Measurements from ENCODE around the gene HADH.
"Not testable (repeated sequence)": the region's sequence is repeated elsewhere in the genome, so short reads cannot be mapped to it uniquely, and the experiment has no call there.

Gene HADH

GRCh38 chr4:107989537-107990386, at the start of gene HADH:
Gene HADH, plus strand, starts transcription at chr4:107989889. Its CDS starts 44 bp downstream, at chr4:107989933.
- peak; percentile 81 for DNase-seq (ENCODE audit: low read depth)

GRCh38 chr4:107945809-107946208, 43.9 kb upstream of the HADH start:
- DNase-seq (ENCODE audit: low read depth): no peak

- peak; percentile 7 for DNase-seq (ENCODE audit: low read depth)
These were observed 38.7 kb upstream of the HADH start for GRCh38 chr4:107950746-107951540.

- peak; percentile 90 for DNase-seq (ENCODE audit: low read depth)
These were observed 38.1 kb upstream of the HADH start for GRCh38 chr4:107951551-107951950.

GRCh38 chr4:107956011-107956410, 33.7 kb upstream of the HADH start:
- no peak for DNase-seq (ENCODE audit: low read depth)

- DNase-seq (ENCODE audit: low read depth): no peak
These were observed 22.8 kb upstream of the HADH start for GRCh38 chr4:107966903-107967302.

- not testable (repeated sequence) for DNase-seq (ENCODE audit: low read depth)
These were observed 22.2 kb upstream of the HADH start for GRCh38 chr4:107967519-107967918.

- DNase-seq (ENCODE audit: low read depth): not testable (repeated sequence)
These were observed 21.8 kb upstream of the HADH start for GRCh38 chr4:107967921-107968320.

- DNase-seq (ENCODE audit: low read depth): no peak
These were observed 19.5 kb upstream of the HADH start for GRCh38 chr4:107970063-107970798.

- DNase-seq (ENCODE audit: low read depth): no peak
These were observed 17.1 kb upstream of the HADH start for GRCh38 chr4:107972605-107973004.

- no peak for DNase-seq (ENCODE audit: low read depth)
These were observed 15.2 kb upstream of the HADH start for GRCh38 chr4:107974523-107974922.

- DNase-seq (ENCODE audit: low read depth): no peak
These were observed 12.2 kb upstream of the HADH start for GRCh38 chr4:107977482-107977881.

GRCh38 chr4:107977966-107978705, 11.6 kb upstream of the HADH start:
- DNase-seq (ENCODE audit: low read depth): no peak

GRCh38 chr4:107978716-107979451, 10.8 kb upstream of the HADH start:
- DNase-seq (ENCODE audit: low read depth): no peak

- no peak for DNase-seq (ENCODE audit: low read depth)
These were observed 1.6 kb upstream of the HADH start for GRCh38 chr4:107987916-107988762.

- DNase-seq (ENCODE audit: low read depth): no peak
These were observed 990 bp upstream of the HADH start for GRCh38 chr4:107988763-107989035.

- no peak for DNase-seq (ENCODE audit: low read depth)
These were observed 540 bp upstream of the HADH start for GRCh38 chr4:107989162-107989536.

- peak; percentile 94 for DNase-seq (ENCODE audit: low read depth)
These were observed 2.4 kb downstream of the HADH start for GRCh38 chr4:107991945-107992630.

GRCh38 chr4:107993969-107994368, 4.3 kb downstream of the HADH start:
- DNase-seq (ENCODE audit: low read depth): no peak

- no peak for DNase-seq (ENCODE audit: low read depth)
These were observed 5.2 kb downstream of the HADH start for GRCh38 chr4:107994894-107995293.
